LoVo (cell line): ENCODE data around the gene SH3TC2.
A peak's percentile ranks its signal among the peaks of the same experiment; 100 is the strongest.

ENCODE experiments used
- DNase-seq: peaks from one replicate; pipeline ENCODE4 v3.0.0-alpha.2; 2016; ENCODE audit warnings: low spot score

Gene SH3TC2

DNA sequence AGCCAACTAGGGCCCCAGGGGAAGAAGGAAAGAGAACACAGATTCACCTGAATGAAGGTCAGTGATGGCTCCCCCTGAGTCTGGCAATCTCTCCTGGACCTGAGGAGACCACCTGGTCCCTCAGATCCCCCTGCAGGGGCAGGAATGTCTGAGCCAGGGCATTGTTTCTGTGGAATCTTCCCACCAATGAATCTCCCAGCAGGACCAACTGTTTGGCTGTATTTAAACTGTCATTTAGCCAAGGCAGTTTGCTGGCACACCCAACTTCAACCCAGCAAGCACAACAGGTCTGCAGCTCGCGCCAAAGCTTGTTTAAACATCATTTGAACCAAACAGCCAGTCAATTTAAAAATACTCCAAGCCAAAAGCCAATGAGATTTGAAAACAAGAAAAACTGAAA, 92.6 kb downstream of the SH3TC2 start:
- no peak for DNase-seq

DNA sequence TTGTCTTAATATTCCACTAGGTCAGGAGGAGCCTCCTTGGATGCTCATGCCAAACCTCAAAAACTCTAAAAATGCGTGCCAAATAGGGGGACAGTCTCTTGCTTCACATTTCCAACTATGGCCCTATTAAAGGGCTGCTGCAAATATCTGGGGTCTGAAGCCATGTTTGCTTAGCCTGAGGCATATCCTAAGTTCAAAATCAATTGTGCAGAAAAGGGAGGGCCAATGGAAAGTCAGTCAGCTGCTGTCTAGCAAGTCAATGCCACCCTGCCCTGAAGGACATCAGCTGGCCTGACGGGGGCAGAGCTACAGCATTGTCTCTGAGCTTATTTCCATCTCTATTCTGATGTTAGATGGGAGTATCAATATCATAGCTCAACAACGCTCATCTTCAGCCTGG, 93.6 kb downstream of the SH3TC2 start:
- no peak for DNase-seq

GRCh38 chr5:148968311-148968710, 94.6 kb downstream of the SH3TC2 start:
- DNase-seq: no peak

DNA sequence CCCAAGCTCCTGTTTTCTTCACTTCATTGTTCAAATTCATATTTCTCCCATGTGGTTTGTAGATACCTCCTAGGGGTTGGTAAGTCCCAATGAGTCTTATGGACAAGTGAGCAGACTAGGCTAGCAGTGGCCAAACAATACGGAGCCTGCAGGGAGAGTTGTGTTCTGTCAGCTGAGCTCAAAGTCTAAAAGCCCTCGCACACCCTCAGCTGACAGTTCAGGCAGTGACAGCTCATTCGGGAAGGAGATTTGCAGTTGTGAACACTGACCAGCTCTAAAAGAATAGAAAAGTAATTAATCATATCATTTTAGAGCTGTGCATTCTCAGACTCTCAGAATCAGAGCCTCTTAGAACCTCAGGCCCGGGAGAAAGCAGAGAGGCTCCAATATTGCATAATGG, 95.1 kb downstream of the SH3TC2 start:
- DNase-seq: no peak

- DNase-seq: no peak
Observed at GRCh38 chr5:148966938-148967337, 95.9 kb downstream of the SH3TC2 start.

DNA sequence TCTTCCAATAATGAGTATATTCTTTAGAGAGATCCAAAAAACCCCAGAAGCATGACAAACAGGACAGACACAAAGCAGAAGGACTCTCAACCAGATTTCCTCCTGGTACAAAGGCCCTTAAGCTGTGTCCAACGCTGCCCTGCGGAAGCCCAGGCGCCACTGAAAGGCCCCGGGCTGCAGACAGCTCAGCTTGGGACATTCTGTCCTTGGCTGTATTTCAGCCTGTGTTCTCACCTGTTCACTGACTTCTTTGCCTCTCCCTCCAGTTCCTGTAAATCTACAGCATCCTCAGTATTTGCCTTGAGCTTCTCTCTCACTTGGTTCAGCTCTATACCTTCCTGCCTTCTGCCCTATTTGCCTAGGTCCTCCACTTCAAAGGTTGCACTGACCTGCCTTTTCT, 96.5 kb downstream of the SH3TC2 start:
- DNase-seq: no peak

DNA sequence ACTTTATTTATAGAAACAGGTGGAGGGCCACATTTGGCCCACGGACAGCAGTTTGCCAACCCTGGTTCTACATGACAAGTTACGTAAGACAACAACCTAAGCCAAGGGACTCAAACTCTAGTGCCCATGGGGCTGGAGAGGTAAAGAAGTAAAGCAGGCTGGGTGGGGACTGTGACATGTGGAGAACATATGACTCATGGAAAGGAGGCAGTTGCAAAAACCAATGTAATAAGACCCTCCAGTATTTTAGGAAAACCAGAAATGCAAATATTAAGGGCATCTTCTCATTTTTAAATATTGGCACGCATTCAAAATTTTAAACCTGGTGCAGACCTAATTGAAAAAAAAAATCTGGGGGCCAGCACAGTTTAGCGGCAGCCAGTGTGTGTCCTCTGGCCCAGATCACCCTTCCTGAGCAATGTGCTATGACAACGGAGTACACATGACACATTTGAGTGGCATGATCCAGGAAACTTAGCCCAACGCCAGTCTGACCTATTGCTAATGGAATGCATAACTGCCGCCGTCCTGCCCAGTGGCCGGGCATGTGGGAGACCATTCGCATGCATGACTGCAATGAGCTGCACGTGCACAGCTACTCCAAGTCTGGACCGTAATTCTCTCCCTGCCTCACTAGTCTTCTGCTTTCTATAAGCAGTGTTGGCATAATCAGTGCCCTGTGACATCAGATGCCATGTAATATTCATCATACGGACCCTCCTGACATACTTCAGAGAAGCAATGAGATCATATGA, 97.2 kb downstream of the SH3TC2 start:
- peak; percentile 73 for DNase-seq

DNA sequence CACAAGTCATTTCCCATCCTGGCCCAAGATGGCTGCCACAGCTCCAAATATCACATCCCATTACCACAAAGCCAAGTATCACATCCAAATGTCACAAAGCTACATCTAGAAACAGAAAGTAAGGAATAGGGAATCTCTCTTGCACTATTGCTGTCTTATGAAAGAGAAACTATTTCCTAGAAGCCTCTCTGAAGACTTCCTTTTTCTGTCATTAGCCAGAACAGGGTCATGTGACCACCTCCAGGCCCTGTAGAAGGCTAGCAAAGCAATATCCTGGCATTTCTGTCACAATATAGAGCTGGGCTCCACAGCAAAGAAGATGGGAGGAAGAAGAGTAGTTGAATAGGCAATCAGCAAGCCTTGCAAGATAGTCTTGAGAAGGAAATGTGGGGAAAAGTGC, 99.2 kb downstream of the SH3TC2 start:
- no peak for DNase-seq

GRCh38 chr5:148962761-148963324, 100.0 kb downstream of the SH3TC2 start:
- no peak for DNase-seq

DNA sequence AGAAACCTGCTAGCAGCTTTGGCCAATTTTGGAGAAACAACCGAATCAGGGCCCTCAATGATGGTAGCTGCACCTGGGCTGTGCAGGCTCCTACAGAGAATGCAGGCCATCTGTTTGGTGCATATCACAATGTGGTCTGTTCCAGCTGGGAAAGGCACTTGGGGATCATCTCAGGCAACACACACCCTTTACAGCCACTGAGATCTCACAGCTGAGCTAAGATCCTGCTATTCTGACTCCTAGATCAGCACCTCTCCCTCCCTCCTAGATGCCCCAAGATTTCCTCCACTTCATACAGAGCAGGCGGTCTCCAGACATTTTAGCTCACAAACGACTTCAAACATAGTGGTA, 100.7 kb downstream of the SH3TC2 start:
- DNase-seq: no peak

DNA sequence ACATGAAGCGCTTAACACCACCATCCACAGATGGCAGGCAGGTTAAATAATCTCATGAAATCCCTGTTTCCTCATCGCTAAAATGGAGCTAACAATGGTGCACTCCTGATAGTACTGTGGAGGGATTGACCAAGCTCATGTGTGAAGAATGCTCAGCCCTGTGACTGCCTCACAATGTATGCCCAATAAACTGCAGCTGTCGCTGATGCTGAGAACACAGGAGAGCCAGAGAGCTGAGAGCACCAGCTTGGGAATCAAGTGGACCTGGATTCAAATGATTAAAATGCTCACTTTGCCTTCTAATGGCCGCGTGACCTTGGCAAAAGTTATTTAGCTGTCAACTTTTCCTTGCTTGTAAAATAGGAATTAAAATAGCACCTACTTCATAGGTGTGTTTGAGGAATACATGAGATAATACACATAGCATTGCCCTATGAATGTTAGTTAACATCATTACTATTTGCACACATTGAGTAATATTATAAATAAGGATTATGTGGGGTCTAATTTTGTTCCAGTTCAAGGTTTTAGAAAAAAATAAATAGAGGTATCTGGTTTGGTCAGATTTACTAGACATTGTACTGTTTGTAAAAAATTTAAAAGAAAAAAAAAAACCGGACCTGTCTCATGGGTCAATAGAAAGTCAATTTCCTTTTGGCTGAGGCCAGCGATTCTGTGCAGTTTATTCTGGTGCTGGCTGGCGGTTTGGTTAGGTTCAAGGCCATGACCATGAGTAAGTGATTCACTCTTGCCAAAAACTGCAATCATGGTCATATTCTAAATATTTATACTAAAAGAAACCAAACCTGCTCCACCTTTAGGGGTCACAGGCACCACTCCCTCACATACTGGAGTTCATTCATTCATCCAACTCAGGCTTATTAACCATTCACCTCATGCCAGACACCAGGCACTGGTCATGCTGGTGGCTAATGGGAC, 101.3 kb downstream of the SH3TC2 start:
- DNase-seq: no peak

DNA sequence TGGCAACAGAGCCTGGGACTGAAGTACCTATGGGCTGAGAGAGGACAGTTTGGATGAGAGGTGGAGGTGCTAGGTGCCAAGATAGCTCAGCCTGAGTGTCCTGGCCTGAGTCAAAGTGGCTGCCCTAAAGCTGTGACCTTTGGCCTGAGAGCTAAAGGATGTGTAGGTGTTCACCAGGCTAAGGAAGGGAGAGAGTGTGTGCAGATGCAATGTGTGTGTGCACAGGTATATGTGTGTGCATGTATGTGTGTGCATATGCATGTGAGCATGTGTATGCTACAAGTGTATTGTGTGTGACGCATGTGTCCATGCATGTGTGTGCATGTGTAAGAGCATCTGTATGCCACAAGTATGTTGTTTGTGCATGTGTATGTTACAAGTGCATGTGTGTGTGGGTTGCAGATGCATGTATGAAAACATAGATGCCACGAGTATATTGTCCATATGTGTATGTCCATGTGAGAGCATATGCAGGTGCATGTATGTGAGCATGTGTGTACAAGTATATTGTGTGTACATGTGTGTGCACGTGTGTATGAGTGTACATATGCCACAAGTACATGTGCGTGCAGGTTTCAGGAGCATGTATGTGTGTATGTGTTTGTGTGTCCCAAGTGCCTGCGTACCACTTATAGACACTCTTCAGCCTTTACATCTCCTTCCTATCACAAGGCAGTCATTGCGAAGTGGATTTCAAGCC, 102.6 kb downstream of the SH3TC2 start:
- DNase-seq: no peak

GRCh38 chr5:148957591-148958202, 105.2 kb downstream of the SH3TC2 start:
- peak; percentile 49 for DNase-seq

DNA sequence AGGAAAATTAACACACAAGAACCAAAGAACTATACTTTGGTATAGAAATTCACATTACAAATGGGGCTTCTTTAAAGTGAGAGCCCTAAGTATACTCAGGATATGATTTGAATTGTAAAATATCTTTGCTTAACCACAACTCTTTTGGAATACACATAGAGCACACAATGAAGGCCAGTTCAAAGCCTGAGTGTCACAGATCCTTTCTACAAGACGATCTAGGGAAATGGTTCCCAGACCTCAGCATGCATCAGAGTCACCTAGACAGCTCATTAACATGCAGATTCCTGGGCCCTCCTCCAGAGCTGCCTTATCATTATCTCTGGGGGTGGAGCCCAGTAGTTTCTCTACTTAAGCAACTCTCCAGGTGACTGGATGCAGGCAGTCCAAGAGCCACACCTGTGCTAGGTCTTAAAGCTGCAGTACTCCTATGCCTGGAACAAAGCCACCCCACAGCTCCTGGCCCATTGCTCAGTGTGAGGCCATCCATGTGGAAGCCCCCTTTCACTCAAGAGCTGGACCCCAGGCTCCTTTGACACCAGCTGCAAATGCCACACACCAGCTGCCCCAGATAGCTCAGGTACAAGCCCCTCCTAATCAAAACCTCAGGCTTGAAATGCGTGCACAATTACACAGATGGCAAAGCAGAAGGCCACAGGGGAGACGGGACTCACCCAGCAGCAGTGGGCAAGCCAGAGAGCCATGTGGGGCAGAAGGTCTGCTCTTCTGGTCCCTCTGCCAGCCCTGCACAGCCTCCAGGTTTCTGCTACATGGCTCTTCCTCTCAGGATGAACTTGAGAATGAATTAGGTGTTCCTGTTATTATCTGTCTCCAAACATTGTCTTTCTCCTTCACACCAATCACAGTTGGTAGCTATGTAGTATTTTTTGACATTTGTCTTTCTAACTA, 106.1 kb downstream of the SH3TC2 start:
- DNase-seq: no peak
